Keratinocyte (primary cell): Measurements from ENCODE around the gene SMCHD1. TPM values are rescaled to one million over a fixed set of nuclear protein-coding genes. Genes with fewer than 3 reads are reported as not detected.
"Not testable (repeated sequence)": the region's sequence is repeated elsewhere in the genome, so short reads cannot be mapped to it uniquely, and the experiment has no call there.

Source experiments
- DNase-seq: peaks from one replicate; pipeline ENCODE4 v3.0.0-alpha.2; 2011; ENCODE audit warnings: low read depth, missing footprints, low spot score
- FAIRE-seq: peaks from 2 replicates; lab custom pipeline; 2011; peaks lifted over from hg19 to GRCh38; lab: Jason Lieb, UNC
- H2AFZ ChIP-seq: 2 replicates; pipeline ENCODE4 v1.6.0; 2012; ENCODE audit warnings: low read length, control low read depth, inconsistent platforms; ENCODE audit not compliant: control insufficient read depth
- H3K27ac ChIP-seq: 2 replicates; pipeline ENCODE4 v1.5.1; 2011; ENCODE audit warnings: low read length; ENCODE audit not compliant: control insufficient read depth, insufficient read depth
- H3K27me3 ChIP-seq: 3 replicates; pipeline ENCODE4 v1.6.0; 2011; ENCODE audit warnings: low read length; ENCODE audit not compliant: control insufficient read depth, insufficient read depth; ENCODE audit errors: extremely low read depth
- H3K36me3 ChIP-seq, 2 experiments: 2 replicates in 1 of 2; 3 replicates in 1 of 2; pipeline ENCODE4 v1.5.1; 2011; ENCODE audit warnings: low read length in 2 of 2, mild to moderate bottlenecking in 1 of 2; ENCODE audit not compliant: control insufficient read depth in 2 of 2, insufficient read depth in 2 of 2; ENCODE audit errors: extremely low read depth in 1 of 2
- H3K4me1 ChIP-seq: 3 replicates; pipeline ENCODE4 v1.5.1; 2011; ENCODE audit warnings: low read length; ENCODE audit not compliant: control insufficient read depth, insufficient read depth; ENCODE audit errors: extremely low read depth
- H3K4me2 ChIP-seq: 3 replicates; pipeline ENCODE4 v1.6.0; 2011; ENCODE audit warnings: low read depth, low read length; ENCODE audit not compliant: control insufficient read depth, insufficient read depth; ENCODE audit errors: extremely low read depth
- H3K4me3 ChIP-seq, 3 experiments: fragments of 200-600 bp in 1 of 3; sonication (generic) in 1 of 3; 2 replicates in 2 of 3; 3 replicates in 1 of 3; pipeline ENCODE4 v1.5.1; 2011 to 2016; ENCODE audit warnings: low read length in 3 of 3, mild to moderate bottlenecking in 3 of 3, control low read depth in 2 of 3, inconsistent platforms in 1 of 3, low read depth in 1 of 3, mixed read lengths in 1 of 3, mixed run types in 1 of 3, moderate library complexity in 1 of 3; ENCODE audit not compliant: control insufficient read depth in 2 of 3, insufficient read depth in 2 of 3; ENCODE audit errors: extremely low read depth in 1 of 3
- H3K79me2 ChIP-seq: 2 replicates; pipeline ENCODE4 v1.6.0; 2012; ENCODE audit warnings: low read length; ENCODE audit not compliant: control insufficient read depth, insufficient read depth
- H3K9ac ChIP-seq: 3 replicates; pipeline ENCODE4 v1.6.0; 2011; ENCODE audit warnings: low read length; ENCODE audit not compliant: control insufficient read depth, insufficient read depth; ENCODE audit errors: extremely low read depth
- H3K9me1 ChIP-seq: 3 replicates; pipeline ENCODE4 v1.6.0; 2011; ENCODE audit warnings: low read length; ENCODE audit not compliant: control insufficient read depth, insufficient read depth; ENCODE audit errors: extremely low read depth
- H3K9me3 ChIP-seq: 2 replicates; pipeline ENCODE4 v1.5.1; 2012; ENCODE audit warnings: low read depth, low read length; ENCODE audit not compliant: control insufficient read depth
- H4K20me1 ChIP-seq: 3 replicates; pipeline ENCODE4 v1.6.0; 2011; ENCODE audit warnings: low read length; ENCODE audit not compliant: control insufficient read depth, insufficient read depth; ENCODE audit errors: extremely low read depth
- EZH2 ChIP-seq: IDR thresholded peaks from one replicate; pipeline ENCODE4 v1.6.1; 2012; ENCODE audit warnings: inconsistent platforms, mild to moderate bottlenecking, low read length, moderate library complexity
- dilution Hi-C: fragments of 300-500 bp; cut with MboI; formaldehyde crosslinking; loops from one replicate; pipeline ENCODE4 v1.7.0; 2020; ENCODE audit warnings: low sequenced_read_pairs; ENCODE audit not compliant: extremely low pct_ligation_motif_present
- polyA plus RNA-seq, 5 experiments: library from polyadenylated mRNA; depleted of rRNA in 3 of 5; stranded (reverse) in 3 of 5; stranded (forward) in 1 of 5; unstranded in 1 of 5; fragments of >200 nt; gene quantifications; 1 replicate in 1 of 5; 2 replicates in 3 of 5; 3 replicates in 1 of 5; pipeline versions ENCODE4 v1.2.1 to v1.2.3, GENCODE V29; 2011 to 2012; ENCODE audit warnings: missing spikeins in 2 of 5, low read depth in 1 of 5, low replicate concordance in 1 of 5
- TF ChIP-seq, protein P1 (sequence below), 3 experiments: IDR thresholded peaks in 1 of 3; conservative IDR thresholded peaks in 1 of 3; optimal IDR thresholded peaks in 1 of 3; 2 replicates in 2 of 3; 3 replicates in 1 of 3; pipeline versions ENCODE3 to v1.5.1; 2011; ENCODE audit warnings: low read length in 3 of 3, mild to moderate bottlenecking in 3 of 3, moderate library complexity in 2 of 3, control low read depth in 1 of 3, inconsistent platforms in 1 of 3; ENCODE audit not compliant: insufficient read depth in 2 of 3; ENCODE audit errors: extremely low read depth in 1 of 3

SMCHD1 gene
- polyA plus RNA-seq, 1 donor (not counting 4 experiments of a cell fraction or from before 2014, with no cell fraction given) = 18.5 TPM

DNA sequence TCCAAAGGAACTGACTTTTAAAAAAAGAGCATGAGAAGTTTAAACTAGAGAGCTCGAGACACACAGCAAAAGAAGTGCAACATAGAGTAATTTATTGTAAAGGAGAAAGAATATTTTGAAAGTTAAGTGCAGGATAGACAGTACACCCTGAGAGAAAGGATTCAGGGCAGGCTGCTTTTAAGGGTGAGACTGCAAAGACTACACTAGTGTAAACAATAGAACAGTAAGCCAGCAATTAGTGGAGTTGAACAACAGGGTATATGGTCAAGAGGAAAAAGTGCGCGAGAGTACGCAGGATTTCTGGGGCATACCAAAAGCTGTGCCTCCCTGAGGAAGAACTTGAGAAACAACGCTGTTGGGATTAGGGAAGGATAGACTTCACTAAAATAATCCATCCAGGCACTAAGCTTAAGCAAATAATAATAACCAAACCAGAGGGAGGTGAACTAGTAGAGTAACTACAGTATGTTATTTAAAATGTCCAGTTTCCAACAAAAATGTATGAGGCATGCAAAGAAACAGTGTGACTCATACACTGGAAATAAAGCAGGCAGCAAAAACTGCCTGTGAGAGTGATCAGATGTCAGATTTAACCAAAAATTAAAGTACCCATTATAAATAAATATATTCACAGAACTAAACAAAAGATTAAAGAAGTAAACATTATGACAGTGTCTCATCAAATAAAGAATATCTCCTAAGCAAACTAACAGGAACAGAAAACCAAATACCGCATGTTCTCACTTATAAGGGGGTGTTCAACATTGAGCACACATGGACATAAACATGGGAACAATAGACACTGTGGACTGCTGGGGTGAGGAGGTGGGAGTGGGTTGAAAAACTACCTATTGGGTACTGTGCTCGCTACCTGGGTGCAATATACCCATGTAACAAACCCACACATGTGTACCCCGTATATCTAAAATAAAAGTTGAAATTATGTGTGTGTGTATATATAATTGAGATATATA is 150.7 kb downstream of the SMCHD1 start:
- TF ChIP-seq, protein P1, sequence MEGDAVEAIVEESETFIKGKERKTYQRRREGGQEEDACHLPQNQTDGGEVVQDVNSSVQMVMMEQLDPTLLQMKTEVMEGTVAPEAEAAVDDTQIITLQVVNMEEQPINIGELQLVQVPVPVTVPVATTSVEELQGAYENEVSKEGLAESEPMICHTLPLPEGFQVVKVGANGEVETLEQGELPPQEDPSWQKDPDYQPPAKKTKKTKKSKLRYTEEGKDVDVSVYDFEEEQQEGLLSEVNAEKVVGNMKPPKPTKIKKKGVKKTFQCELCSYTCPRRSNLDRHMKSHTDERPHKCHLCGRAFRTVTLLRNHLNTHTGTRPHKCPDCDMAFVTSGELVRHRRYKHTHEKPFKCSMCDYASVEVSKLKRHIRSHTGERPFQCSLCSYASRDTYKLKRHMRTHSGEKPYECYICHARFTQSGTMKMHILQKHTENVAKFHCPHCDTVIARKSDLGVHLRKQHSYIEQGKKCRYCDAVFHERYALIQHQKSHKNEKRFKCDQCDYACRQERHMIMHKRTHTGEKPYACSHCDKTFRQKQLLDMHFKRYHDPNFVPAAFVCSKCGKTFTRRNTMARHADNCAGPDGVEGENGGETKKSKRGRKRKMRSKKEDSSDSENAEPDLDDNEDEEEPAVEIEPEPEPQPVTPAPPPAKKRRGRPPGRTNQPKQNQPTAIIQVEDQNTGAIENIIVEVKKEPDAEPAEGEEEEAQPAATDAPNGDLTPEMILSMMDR (optimal IDR thresholded peaks at IDR 0.05 in 1 of 3, IDR thresholded peaks at IDR 0.05 in 1 of 3, conservative IDR thresholded peaks at IDR 0.05 in 1 of 3; ENCODE audit: extremely low read depth in 1 of 3, insufficient read depth in 2 of 3, low read length in 3 of 3) = no peak
- no peak for TF ChIP-seq EZH2
- DNase-seq = no peak
- H3K9me1 ChIP-seq = no peaks in the 10 kb centered on the region
- no peaks in the 10 kb centered on the region for H3K4me1 ChIP-seq
- H3K4me3 ChIP-seq = no peak overlapping the region
- no peak overlapping the region for H3K9ac ChIP-seq
- no peaks in the 10 kb centered on the region for H3K79me2 ChIP-seq
- dilution Hi-C loops = no loop called here
- no peak for FAIRE-seq
- H4K20me1 ChIP-seq = no peaks in the 10 kb centered on the region
- no peak overlapping the region for H3K4me2 ChIP-seq
- H2AFZ ChIP-seq = no peak overlapping the region
- H3K36me3 ChIP-seq = peaks cover 0 to 3% of the 10 kb centered on the region in 2 experiments
- no peaks in the 10 kb centered on the region for H3K9me3 ChIP-seq
- H3K27me3 ChIP-seq = no peaks in the 10 kb centered on the region
- no peak overlapping the region for H3K27ac ChIP-seq

DNA sequence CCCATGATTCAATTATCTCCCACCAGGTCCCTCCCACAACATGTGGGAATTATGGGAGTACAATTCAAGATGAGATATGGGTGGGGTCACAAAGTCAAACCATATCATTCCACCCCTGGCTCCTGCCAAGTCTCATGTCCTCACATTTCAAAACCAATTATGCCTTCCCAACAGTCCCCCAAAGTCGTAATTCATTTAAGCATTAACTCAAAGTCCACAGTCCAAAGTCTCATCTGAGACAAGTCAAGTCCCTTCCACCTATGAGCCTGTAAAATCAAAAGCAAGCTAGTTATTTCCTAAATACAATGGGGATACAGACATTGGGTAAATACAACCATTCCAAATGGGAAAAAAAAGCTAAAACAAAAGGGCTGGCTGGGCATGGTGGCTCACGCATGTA is 153.1 kb downstream of the SMCHD1 start:
- H3K27ac ChIP-seq, H3K4me2 ChIP-seq, H3K4me1 ChIP-seq, H2AFZ ChIP-seq, H4K20me1 ChIP-seq, H3K9me3 ChIP-seq, H3K9ac ChIP-seq, H3K36me3 ChIP-seq, DNase-seq, H3K27me3 ChIP-seq, dilution Hi-C loops, H3K9me1 ChIP-seq, FAIRE-seq, H3K79me2 ChIP-seq, H3K4me3 ChIP-seq: not testable (repeated sequence)

DNA sequence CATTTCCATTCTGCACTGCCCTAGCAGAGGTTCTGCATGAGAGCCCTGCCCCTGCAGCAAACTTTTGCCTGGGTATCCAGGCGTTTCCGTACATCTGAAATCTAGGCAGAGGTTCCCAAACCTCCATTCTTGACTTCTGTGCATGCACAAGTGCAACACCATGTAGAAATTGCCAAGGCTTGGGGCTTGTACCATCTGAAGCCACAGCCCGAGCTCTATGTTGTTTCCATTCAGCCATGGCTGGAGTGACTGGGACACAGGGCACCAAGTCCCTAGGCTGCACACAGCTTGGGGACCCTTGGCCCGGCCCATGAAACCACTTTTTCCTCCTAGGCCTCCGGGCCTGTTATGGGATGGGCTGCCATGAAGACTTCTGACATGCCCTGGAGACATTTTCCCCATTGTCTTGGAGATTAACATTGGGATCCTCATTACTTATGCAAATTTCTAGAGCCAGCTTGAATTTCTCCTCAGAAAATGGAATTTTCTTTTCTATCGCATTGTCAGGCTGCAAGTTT is 154.2 kb downstream of the SMCHD1 start:
- H3K36me3 ChIP-seq, H3K27ac ChIP-seq, FAIRE-seq, dilution Hi-C loops, H3K9me1 ChIP-seq, DNase-seq, H3K9ac ChIP-seq, H2AFZ ChIP-seq, H3K9me3 ChIP-seq, H3K79me2 ChIP-seq, H3K4me3 ChIP-seq, H4K20me1 ChIP-seq, H3K27me3 ChIP-seq, H3K4me2 ChIP-seq, H3K4me1 ChIP-seq: not testable (repeated sequence)
